CD4-positive, alpha-beta T cell treated with Interferon alpha-2 for 1 hour (primary cell): ENCODE measurements around the gene LRBA.
"Not testable (repeated sequence)": the region's sequence is repeated elsewhere in the genome, so short reads cannot be mapped to it uniquely, and the experiment has no call there.

ENCODE experiments used
- DNase-seq, 2 donors: peaks; one replicate each; pipeline ENCODE4 v3.0.0-alpha.2; 2020 to 2022

The LRBA gene

DNA sequence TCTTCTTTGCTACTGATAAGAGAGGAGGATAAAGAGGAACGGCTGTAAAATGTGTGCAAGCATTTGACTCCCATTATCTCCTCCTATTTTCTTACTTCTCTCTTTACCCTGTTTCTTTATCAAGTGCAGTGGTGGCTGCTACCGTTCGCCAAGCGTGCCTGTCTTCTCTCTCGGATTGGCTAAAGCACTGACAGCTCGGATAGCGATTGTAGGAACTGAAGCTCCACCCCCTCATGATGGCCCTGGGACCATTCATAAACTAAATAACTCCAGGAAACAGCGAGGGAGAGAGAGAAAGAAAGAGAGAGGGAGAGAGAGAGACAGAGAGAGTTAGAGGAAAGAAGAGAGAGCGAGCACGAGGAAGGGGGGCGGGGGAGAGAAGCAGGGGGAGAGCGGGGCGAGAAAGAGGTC is 433.4 kb downstream of the LRBA start:
- no peak for DNase-seq

GRCh38 chr4:150581056-150581605 is 434.0 kb downstream of the LRBA start:
- DNase-seq, result no peak

GRCh38 chr4:150580306-150580705 is 434.8 kb downstream of the LRBA start:
- DNase-seq, result no peak

DNA sequence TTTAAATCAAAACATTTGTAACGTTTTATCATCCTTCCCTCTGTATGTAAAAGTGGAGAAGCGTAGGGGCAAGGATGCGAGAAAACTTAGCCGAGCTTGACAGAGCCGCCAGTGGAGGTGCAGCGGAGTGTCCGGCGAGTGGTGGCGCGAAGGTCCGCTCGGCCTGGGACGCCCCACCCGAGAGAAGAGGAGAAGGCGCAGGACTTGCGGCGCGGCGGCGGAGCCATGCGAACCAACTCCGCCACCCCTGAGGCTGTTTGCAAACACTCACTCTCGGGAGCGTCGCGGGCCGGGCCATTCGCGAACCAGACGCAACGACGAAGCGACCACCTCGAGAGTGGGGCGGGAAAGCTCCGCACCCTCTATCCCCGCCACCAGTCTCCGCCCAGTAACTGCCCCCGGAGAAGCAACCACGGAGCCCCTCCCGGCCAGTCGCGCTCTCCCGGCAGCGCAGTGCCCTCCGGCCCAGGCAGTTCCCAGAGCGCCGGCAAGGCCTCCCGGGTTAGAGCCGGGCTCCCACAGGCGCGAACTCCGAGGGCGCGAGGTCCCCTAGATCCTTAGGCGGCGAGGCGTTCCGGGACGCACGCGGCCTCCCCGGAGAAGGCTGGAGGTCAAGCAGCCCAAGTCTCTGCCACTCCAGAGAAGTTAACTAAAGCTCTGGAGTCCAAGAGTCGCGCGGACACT is 435.4 kb downstream of the LRBA start:
- DNase-seq, result no peak

GRCh38 chr4:150578745-150579501 is 436.2 kb downstream of the LRBA start:
- no peak for DNase-seq

- no peak for DNase-seq
These were observed 437.3 kb downstream of the LRBA start for GRCh38 chr4:150577796-150578195.

DNA sequence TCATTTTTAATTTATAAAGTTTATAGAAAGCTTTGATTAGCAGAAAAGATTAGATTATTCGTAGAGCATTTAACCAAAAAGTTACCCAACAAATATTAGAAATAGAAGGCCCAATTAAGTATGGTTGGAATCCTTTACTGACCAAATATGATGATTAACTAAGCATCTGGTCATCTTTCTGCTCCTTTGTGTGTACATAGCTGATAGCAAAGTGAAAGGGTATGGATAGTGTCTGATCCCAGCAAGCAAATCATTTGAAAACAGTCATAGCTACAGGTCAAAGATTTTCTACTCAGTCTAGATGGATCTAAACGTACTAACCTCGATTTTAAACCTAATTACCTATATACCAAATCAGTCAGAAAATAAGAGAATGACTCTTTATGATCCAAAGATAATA is 440.4 kb downstream of the LRBA start:
- no peak for DNase-seq

DNA sequence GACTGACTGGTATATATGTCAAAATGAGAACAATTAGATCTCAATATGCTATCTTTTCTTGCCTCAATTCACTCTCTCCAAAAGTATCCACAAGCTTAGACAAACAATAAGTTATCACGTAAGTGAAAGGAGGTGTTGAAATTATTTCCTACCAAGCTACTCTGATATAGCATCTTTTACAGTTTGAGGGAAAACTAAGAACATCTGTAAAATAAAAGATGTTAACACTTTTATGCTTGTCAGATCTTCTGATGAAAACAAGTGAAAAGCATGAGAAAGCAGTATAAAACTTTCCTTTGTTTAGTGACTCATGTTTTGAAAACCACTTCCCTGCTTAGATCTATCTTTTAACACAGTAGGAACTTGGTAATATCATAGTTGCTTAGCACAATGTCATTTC is 441.6 kb downstream of the LRBA start:
- no peak for DNase-seq

DNA sequence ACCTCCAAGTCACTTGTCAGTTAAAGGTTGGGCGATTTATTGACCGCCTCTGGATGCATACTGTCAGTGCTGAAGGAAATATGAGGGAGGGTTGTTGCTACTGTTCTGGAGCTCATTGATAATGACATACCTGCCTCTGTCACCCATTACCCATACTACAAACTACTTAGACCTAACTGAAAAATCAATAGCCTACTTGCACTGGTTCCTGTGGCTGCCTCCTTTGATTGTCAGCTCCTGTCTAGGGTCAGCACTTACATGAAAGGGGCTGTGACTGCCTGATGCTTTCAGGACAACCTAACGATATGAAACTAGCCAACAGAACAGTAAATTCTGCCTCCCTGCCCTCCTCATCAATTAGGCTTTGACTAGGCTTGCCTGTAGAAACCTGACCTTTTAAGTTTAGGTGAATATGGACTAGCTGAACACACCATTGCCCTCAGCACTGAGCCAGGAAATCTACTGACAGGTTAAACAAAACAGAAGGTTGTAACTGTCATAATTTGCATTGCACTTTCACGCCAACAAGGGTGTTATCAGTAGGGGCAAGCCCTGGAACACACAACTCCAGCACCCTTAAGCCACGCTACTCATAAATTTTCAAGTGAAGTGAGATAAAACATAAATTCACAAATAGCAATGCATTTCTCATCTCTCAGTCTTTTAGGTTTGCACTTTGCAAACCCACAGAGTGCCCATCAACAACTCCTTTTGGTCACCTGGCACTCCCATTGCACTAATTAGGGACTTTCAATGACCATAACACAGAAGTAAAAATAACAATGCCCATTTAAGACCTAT is 442.2 kb downstream of the LRBA start:
- no peak for DNase-seq

DNA sequence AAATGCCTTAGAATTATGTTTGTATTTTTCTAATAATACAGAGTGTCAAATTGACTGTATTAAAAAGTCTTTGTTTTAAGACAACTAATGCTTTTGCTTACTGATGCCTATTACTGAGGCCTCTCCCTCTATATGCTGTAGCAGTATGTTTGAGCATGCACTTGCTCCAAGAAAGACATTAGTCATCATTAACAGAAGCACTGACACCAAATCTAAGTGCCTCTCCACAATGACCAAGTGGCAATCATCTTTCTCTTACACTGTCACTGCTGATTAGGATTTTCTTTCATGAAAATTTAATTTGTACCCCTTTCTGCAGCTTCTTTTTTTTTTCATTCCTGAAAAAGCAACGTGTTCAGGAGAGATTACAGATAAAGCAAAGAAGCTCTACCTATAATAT is 444.2 kb downstream of the LRBA start:
- DNase-seq, result no peak

DNA sequence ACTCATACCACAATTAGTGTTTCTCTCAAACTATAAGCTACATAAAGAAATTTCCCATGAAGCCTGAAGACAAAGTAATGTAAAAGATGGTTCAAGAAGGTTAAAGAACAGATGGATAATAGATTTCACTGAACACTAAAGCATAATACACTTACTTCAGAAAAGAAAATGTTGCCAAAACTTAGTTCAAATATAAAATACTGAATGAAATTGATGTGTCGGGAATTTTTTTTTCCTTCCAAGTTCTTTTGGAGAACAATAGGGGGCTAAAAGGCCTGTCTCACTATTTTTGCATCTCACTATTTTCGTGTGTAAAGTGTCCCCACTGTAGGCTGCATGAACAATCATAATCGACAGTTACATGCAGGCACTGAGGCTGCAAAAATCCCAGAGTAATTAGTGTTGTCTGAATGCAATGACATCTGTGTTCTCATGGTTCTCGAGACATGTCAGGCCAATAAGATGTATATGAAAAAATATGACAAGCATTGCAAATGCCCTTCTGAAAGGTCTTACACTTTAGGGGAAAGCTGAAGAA is 445.0 kb downstream of the LRBA start:
- no peak for DNase-seq

DNA sequence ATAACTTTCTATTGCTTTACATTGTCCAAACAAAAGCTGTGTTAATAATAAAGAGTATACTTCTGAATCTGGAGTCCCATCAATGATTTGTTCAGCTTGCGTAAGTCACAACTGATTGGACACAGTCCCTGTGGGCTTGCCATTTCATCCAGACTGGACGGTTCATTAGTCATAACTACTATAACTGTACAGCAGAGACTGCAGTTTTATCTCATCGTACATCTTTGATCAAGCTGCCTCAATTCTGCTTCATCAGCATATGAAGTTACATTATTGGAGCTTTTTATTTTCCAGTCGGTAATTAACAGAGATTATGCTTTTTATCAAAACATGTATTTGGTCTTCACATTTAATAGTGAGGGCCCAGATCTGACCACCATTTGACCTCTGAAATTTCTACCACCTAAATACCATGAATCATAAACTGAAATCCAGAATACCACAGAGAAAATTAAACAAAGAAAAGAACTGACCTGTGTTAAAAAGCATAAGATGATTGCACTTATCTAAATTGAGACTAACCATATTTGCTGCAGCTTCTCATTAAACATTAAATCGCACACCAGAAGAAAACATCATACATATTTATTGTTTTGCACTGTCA is 445.6 kb downstream of the LRBA start:
- DNase-seq, result no peak

- DNase-seq, result no peak
These were observed 448.0 kb downstream of the LRBA start for GRCh38 chr4:150567070-150567469.

DNA sequence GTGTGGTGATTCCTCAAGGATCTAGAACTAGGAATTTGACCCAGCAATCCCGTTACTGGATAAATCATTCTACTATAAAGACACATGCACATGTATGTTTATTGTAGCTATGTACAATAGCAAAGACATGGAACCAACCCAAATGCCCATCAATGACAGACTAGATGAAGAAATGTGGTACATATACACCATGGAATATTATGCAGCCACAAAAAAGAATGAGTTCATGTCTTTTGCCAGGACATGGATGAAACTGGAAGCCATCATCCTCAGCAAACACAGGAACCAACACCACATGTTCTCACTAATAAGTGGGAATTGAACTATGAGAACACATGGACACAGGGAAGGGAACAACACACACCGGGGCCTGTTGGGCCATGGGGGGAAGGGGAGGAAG is 450.1 kb downstream of the LRBA start:
- DNase-seq, result not testable (repeated sequence)

- no peak for DNase-seq
These were observed 452.3 kb downstream of the LRBA start for GRCh38 chr4:150562751-150563150.

DNA sequence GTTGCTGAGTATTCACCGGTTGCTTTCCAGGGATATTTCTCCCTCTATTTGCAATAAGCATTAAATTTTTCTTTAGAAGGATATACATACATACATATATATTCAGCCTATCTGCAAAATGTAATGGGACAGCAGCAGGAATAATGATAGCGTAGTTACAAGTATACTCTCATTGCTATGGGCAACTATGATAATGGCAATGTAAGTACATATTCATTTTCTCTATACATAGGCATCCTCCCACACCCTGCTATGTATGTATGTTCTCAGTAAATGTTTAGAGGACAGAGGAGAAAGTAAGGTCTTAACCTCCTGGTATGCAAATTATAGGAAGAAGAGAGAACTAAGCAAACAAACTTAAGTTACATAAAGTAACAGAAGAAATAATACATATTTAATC is 452.8 kb downstream of the LRBA start:
- DNase-seq, result no peak

DNA sequence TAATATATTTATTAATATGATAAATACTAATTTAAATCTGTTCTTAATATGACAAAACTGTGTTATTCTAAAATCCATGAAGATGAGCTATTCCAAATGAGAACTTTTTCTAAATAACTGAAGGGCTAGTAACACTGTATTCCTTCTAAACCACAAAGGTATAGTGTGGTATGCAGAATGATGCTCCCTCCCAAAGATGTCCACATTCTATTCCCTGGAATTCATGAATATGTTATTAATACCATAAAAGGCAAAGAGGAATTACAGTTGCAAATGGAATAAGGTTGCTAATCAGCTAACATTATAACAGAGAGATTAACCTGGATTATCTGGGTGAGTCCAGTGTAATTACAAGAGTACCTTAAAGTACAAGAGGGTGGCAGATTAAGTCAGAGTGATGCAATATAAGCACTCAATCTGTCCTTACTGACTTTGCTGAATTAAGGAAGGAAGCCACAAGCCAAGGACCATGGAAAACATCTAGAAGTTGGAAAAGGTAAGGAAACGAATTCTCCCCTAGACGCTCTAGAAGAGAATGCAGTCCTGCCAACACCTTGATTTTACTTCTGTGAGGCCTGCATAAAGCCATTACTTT is 453.8 kb downstream of the LRBA start:
- DNase-seq, result no peak

GRCh38 chr4:150557811-150558210 is 457.3 kb downstream of the LRBA start:
- not testable (repeated sequence) for DNase-seq

DNA sequence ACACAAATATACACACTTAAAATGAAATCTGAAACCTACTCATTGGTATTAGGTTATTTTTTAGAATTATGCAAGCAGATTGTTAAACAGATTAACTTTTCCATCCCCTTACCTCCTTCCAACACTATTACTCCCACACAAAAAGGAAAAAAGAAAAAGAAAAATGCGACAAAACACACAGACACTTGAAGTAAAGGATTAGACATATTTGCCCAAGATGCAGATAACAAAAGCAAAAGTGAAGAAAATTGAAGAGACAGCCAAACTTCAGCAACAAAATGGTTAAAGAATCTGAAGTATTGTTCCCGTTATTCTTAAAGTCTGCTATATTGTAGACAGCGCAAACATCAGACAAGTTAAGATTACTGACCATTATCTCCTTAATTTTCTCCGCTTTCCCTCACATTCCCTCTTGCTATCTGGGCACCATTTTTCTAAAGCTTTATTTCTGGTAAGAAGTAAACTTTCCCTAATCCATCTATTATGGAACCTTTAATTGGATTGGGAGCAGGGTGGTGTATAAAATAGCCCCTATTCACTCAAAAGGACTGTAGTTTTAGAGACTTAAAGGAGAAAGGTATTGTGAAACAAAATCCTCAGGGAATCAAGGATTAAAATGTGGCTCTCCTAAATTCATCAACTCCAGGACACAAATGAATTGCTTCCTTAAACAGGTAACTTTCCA is 467.8 kb downstream of the LRBA start:
- no peak for DNase-seq

DNA sequence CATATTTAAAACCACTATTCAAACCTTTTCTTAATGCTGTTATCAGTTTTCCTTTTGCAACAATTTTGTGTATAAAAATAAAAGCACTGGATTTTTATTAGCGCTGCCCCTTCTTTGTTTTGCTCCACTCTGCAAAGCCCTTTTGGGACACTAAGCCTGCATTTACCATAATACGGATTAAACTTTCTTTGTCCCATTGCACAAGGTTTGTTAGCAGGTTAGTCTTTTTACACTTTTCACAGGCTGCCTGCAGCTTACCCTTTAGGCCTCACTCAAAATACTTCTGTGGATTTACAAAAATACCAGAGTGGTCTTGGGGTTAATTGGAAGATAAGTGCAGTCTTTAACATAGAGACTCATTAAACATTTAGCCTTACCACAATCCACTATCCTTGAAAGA is 468.8 kb downstream of the LRBA start:
- no peak for DNase-seq

- no peak for DNase-seq
These were observed 472.0 kb downstream of the LRBA start for GRCh38 chr4:150543042-150543441.

- no peak for DNase-seq
These were observed 473.4 kb downstream of the LRBA start for GRCh38 chr4:150541681-150542080.
